Activated CD4-positive, alpha-beta T cell treated with anti-CD3 and anti-CD28 coated beads, Interleukin-2, Interleukin-6, amounts not matched to agents 100 ng/mL and 50 ng/mL, durations not matched to agents 16 hours and 8 hours (primary cell): ENCODE measurements around the gene CCDC92.
"Not testable (repeated sequence)": the region's sequence is repeated elsewhere in the genome, so short reads cannot be mapped to it uniquely, and the experiment has no call there.

Source experiments
- DNase-seq: peaks from one replicate; pipeline ENCODE4 v3.0.0-alpha.2; 2020

The CCDC92 gene

DNA sequence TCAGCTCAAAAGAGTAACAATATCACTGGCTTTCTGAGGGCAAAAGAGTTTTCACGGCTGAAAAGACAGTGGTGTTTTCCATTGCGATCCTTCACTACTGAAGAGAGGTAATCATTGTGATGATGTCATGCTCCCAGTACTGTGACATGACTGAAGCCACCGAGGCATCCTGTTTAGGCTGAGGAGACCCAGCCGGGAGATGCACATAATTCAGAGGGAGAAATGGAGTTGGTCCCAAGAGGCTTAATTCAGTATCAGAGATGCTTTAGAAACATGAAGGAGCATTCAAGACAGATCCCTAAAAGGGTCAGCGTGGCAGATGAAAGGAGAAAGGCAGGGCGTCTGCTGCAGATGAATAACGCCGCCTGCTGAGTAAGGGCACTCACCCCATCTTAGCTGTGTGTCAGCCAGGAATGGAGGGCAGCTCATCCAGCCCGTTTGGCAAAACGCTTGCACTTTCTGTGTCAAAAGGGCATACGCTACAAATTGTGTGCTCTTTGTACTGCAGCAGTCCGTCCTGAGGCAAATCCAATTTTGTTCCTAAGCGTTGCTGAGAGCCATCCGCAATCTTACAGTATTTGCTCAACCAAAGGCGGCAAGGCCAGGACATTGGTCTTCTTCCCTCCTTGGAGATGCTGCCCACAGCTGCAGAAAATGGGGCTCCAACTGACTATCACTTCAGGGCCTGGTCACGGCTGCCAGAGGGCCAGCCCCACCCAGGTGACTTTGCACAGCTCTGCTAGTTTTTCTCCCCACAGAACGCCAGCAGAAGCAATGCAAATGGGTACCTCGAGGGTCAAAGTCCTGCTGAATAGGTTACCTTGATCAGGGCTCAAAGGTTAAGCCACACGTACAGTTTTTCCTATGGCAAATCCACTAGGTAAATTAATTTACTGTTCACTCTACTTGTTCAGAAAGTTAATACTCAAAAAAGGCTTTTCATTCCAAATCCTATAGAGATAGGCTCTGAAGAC, 23.5 kb downstream of the CCDC92 start:
- no peak for DNase-seq

- no peak for DNase-seq
Measured at GRCh38 chr12:123948401-123948795, 24.2 kb downstream of the CCDC92 start.

- not testable (repeated sequence) for DNase-seq
Measured at GRCh38 chr12:123947531-123947930, 25.1 kb downstream of the CCDC92 start.

GRCh38 chr12:123946516-123947505, 25.8 kb downstream of the CCDC92 start:
- not testable (repeated sequence) for DNase-seq

- DNase-seq = no peak
Measured at GRCh38 chr12:123946152-123946515, 26.5 kb downstream of the CCDC92 start.

DNA sequence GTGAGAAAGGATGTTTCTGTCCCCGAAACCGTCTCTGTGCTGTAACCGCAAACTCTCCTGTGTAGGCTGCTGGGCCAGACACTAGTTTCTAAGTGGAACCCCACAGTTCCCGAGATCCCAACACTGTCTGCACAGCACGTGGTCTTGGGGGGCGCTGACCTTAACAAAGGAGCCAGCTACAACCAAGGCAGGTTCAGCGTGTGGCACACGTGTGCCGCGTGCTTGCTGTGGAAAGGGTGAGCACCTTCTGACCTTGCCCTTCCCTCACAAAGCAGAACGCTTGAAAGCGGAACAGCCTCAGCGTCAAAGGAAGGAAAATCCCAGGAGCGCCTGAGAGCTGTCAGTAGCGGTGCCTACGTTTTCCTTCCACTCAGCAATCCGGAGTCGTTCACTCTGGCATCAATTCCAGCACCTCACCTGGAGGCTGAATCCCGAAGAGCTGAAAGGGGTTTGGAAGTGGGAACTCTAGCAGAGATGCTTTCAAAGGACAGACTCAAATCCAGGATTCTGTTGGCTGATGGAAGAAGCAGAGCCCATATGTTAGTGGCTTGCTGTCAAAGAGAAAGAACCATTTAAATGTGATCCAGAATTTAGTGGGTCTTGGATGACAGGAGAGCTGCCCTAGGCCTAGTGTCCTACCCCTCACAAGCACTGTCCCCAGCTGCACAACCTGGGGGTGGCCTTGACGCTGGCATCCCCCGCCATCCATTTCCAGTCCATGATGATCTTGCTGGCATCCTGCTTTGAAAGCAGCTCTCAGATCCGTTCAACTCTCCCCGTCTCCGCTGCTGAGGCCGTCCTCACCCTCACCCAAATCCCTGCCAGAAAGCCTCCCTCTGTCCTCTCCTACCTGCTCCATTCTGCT, 27.1 kb downstream of the CCDC92 start:
- no peak for DNase-seq

GRCh38 chr12:123944696-123945095, 27.9 kb downstream of the CCDC92 start:
- no peak for DNase-seq

DNA sequence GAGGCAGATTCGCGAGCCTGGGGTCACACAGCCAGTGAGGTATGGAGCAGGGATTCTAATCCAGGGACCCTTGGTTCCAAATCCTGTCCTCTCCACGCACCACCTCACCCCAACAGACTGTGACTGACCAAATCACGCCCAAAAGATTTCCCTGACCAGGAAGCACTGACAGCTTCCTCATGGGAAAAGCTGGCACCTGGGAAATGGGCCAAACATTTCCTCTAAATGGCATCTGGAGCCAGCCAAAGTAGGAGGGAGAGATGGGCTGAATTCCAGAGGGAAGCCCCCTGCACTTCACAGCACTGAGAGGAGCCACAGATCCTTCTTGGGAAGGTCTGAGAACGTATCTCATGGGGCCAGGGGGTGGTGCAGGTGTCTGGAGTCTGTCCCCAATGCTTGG, 28.8 kb downstream of the CCDC92 start:
- DNase-seq = no peak

DNA sequence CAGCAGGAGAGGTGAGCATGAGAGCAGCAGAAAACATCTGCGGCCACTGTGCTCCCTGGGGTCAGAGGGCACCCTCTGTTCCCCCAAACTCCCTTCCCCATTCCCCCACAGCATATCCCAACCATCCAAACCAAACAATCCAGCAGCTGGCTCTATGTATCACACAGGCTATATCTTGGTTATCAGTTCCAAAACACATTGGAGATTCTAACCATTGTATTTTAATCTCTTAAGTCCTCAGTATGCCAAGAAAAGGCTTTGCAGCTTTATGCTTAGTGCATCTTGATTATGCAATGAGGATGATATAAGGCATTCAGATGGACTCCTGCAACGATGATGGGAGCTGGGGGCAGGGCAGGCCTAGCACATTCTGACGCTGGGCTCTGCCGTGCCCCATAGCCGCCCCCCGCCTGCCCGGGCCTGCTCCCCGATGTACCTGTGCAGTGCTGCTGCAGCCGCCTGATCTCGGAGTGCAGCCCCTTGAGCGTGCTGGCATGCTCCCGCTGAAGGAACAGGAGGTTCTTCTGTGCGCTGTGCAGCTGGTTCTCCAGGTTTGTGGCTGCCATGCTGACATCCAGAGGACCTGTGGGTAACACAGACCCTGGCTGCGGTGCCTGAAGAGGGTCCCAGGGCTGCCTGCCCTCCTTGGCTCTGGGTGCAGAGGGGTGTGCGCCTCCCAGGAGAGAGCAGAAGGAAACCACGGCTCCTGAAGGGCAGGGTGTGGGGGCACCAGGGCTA, 29.6 kb downstream of the CCDC92 start:
- no peak for DNase-seq

- DNase-seq = no peak
Measured at GRCh38 chr12:123942238-123942653, 30.4 kb downstream of the CCDC92 start.

DNA sequence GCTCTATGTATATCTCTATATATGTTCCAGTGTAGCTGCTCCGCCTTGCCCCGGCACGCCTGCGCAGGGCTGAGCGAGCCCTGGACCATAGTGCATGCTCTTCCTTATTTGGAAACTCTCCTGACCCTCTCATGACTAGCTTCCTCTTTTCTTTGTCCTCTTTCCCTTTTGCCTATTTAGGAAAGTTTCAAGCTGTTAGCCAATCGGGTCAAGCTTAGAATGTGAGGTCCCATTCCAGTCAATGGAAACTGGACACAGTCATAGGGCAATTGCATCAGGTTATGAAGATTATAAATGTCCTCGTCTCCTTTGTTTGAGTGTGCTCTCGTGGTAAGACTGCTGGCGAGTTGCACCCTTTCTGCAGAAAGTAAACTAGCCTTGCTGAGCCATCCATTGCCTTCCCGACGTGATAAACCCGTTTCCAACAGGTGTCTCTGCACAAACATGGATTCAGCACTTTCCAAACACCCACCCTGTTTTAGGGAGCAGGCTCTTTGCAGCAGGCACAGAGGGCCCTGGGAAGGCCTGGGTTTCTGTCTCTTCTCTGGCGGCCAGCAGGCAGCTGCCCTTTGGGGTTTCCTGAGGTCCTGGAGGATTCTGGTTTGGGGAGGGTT, 30.9 kb downstream of the CCDC92 start:
- no peak for DNase-seq

- no peak for DNase-seq
Measured at GRCh38 chr12:123941000-123941399, 31.6 kb downstream of the CCDC92 start.

DNA sequence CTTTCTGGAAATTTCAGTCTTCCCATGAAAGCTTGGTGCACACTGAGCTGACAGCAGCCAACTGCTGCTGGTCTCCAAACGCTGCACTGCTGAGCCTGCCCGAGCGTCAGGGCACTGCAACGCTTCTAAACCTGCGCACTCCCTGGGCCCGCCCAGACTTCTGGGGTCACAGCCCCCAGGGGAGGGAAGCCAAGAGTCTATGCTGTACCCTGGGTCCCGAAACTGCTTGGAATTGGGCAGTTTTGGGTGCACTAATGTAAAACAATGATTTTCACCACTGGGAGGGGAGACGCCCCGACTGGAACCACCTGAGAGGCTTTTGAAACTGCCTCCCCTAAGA, 32.0 kb downstream of the CCDC92 start:
- no peak for DNase-seq

GRCh38 chr12:123939716-123940626, 32.7 kb downstream of the CCDC92 start:
- no peak for DNase-seq

GRCh38 chr12:123938679-123939480, 33.8 kb downstream of the CCDC92 start:
- DNase-seq = peak; percentile 17

- peak; percentile 60 for DNase-seq
Measured at GRCh38 chr12:123937707-123938591, 34.7 kb downstream of the CCDC92 start.

DNA sequence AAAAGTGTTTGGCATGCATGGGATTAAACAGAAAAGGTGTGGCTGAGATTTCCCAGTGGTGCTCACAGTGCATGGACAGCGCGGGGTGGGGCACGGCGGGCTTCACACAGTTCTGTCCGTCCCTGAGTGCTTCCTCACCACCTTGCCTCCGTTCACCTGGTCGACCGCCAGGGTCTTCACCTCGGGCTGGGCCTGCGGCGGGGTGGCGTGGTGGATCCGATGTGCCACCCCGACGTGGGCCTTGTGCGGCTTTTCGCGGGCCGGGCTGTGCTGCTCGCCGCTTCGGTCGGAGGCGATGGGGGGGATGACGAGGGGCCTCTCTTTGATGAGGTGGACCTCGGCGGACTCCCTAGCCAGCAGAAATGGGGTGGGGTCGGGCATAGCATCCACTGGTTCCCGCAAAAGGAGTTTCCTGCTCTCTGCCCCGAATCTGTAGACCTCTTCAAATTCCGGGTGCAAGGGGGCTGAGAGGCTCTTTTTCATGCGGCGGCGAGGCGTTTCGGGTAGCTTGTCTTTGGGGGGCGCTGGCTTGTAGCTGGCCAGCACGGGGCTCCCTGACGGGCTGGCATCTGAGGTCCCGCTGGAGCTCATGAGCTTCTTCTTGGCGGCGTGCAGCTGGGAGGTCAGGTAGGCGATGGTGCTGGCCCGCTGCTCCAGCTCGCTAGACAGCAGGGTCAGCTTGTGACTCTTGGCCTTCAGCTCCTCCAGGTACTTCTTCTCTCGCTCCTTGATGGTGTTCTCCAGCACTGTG, 35.5 kb downstream of the CCDC92 start:
- no peak for DNase-seq

- no peak for DNase-seq
Measured at GRCh38 chr12:123936471-123936870, 36.2 kb downstream of the CCDC92 start.
